Prostate gland (tissue), 2 donors: ENCODE measurements around the gene PDE4D. TPM values are rescaled to one million over a fixed set of nuclear protein-coding genes. Genes with fewer than 3 reads are reported as not detected.

ENCODE experiments used
- DNase-seq: peaks from one replicate; pipeline ENCODE4 v3.0.0-alpha.2; 2019; ENCODE audit warnings: low spot score
- H3K27ac ChIP-seq, 2 donors: fragments of 200-600 bp; sonication (generic); 2 replicates each; pipeline ENCODE4 v1.5.1; 2017 to 2019
- H3K27me3 ChIP-seq: fragments of 200-600 bp; sonication (generic); replicated peaks from 2 replicates; pipeline ENCODE4 v1.5.1; 2019; ENCODE audit not compliant: insufficient read depth
- H3K36me3 ChIP-seq, 2 donors: fragments of 200-600 bp; sonication (generic); 1 replicate in 1 of 2; 2 replicates in 1 of 2; pipeline versions ENCODE4 v1.5.1 to v1.8.1; 2017 to 2019
- H3K4me1 ChIP-seq: fragments of 200-600 bp; sonication (generic); replicated peaks from 2 replicates; pipeline ENCODE4 v1.5.1; 2019
- H3K4me3 ChIP-seq, 2 donors: fragments of 200-600 bp; sonication (generic); 2 replicates each; pipeline ENCODE4 v1.5.1; 2017 to 2019
- H3K9me3 ChIP-seq: fragments of 200-600 bp; sonication (generic); 2 replicates; pipeline ENCODE4 v1.5.1; 2017
- POLR2A ChIP-seq: fragments of 450-650 bp; IDR thresholded peaks from one replicate; pipeline ENCODE4 v1.6.1; 2016; ENCODE audit warnings: antibody characterized with exemption, mild to moderate bottlenecking
- POLR2AphosphoS5 ChIP-seq: sonication (generic); formaldehyde crosslinking; IDR thresholded peaks from one replicate; pipeline ENCODE4 v1.6.1; 2017; ENCODE audit warnings: antibody characterized with exemption
- WGBS: methylation state at CpG from one replicate; pipeline ENCODE4 v1.1.5; 2018; 5-methylcytosine and 5-hydroxymethylcytosine counted together
- intact Hi-C: fragments of 100-400 bp; cut with DNase I; formaldehyde crosslinking; loops from one replicate; pipeline ENCODE4 v1.14.2; 2022
- total RNA-seq, 2 donors: library from RNA; depleted of rRNA; stranded (reverse); fragments of >200 nt; gene quantifications; one replicate each; pipeline ENCODE4 v1.1.0, GENCODE V29; 2016
- TF ChIP-seq, protein P1 (sequence below), 4 experiments: fragments of 200-600 bp in 2 of 4; fragments of 450-650 bp in 2 of 4; sonication (generic) in 2 of 4; IDR thresholded peaks; 1 replicate in 3 of 4; 2 replicates in 1 of 4; pipeline ENCODE4 v1.5.1; 2016 to 2019; ENCODE audit warnings: antibody characterized with exemption in 4 of 4, mild to moderate bottlenecking in 2 of 4, moderate library complexity in 2 of 4

PDE4D gene
- total RNA-seq, 2 donors from 2014 or later, result 64.2 to 75.6 TPM

- no peak overlapping the region for H3K27ac ChIP-seq
- DNase-seq, result no peak
- H3K27me3 ChIP-seq, result no peaks in the 10 kb centered on the region
- no peaks in the 10 kb centered on the region for H3K4me1 ChIP-seq
- no peak overlapping the region for H3K4me3 ChIP-seq
- H3K36me3 ChIP-seq, result no peaks in the 10 kb centered on the region
- intact Hi-C loops, result no loop called here
- WGBS, result 62% methylated on average over 1 of the region's 1 CpG
- no peaks in the 10 kb centered on the region for H3K9me3 ChIP-seq
- no peak for TF ChIP-seq POLR2A
- TF ChIP-seq, protein P1, sequence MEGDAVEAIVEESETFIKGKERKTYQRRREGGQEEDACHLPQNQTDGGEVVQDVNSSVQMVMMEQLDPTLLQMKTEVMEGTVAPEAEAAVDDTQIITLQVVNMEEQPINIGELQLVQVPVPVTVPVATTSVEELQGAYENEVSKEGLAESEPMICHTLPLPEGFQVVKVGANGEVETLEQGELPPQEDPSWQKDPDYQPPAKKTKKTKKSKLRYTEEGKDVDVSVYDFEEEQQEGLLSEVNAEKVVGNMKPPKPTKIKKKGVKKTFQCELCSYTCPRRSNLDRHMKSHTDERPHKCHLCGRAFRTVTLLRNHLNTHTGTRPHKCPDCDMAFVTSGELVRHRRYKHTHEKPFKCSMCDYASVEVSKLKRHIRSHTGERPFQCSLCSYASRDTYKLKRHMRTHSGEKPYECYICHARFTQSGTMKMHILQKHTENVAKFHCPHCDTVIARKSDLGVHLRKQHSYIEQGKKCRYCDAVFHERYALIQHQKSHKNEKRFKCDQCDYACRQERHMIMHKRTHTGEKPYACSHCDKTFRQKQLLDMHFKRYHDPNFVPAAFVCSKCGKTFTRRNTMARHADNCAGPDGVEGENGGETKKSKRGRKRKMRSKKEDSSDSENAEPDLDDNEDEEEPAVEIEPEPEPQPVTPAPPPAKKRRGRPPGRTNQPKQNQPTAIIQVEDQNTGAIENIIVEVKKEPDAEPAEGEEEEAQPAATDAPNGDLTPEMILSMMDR (IDR thresholded peaks at IDR 0.05), result no peak
- TF ChIP-seq POLR2AphosphoS5, result no peak
Observed at GRCh38 chr5:59640411-59640810, 253.1 kb downstream of the PDE4D start.

- 75% methylated on average over 4 of the region's 4 CpGs for WGBS
- Histone ChIP-seq H3K9me3 (no peaks in the 10 kb centered on the region), H3K36me3 (no peaks in the 10 kb centered on the region), H3K4me1 (no peaks in the 10 kb centered on the region), H3K27ac (no peak overlapping the region), H3K4me3 (no peak overlapping the region), H3K27me3 (no peaks in the 10 kb centered on the region)
- TF ChIP-seq POLR2AphosphoS5, result no peak
- TF ChIP-seq POLR2A, result no peak
- TF ChIP-seq, protein P1 (IDR thresholded peaks at IDR 0.05), result no peak
- no peak for DNase-seq
- intact Hi-C loops, result no loop called here
Observed at GRCh38 chr5:59637884-59638580, 255.5 kb downstream of the PDE4D start.

- H3K4me1 ChIP-seq, result no peaks in the 10 kb centered on the region
- H3K9me3 ChIP-seq, result no peaks in the 10 kb centered on the region
- no peak overlapping the region for H3K4me3 ChIP-seq
- H3K27ac ChIP-seq, result no peak overlapping the region
- H3K36me3 ChIP-seq, result no peaks in the 10 kb centered on the region
- DNase-seq, result no peak
- TF ChIP-seq, protein P1 (IDR thresholded peaks at IDR 0.05), result no peak
- TF ChIP-seq POLR2AphosphoS5, result no peak
- 93% methylated on average over 4 of the region's 4 CpGs for WGBS
- intact Hi-C loops, result no loop called here
- no peaks in the 10 kb centered on the region for H3K27me3 ChIP-seq
Observed at GRCh38 chr5:59629561-59629960, 264.0 kb downstream of the PDE4D start.

DNA sequence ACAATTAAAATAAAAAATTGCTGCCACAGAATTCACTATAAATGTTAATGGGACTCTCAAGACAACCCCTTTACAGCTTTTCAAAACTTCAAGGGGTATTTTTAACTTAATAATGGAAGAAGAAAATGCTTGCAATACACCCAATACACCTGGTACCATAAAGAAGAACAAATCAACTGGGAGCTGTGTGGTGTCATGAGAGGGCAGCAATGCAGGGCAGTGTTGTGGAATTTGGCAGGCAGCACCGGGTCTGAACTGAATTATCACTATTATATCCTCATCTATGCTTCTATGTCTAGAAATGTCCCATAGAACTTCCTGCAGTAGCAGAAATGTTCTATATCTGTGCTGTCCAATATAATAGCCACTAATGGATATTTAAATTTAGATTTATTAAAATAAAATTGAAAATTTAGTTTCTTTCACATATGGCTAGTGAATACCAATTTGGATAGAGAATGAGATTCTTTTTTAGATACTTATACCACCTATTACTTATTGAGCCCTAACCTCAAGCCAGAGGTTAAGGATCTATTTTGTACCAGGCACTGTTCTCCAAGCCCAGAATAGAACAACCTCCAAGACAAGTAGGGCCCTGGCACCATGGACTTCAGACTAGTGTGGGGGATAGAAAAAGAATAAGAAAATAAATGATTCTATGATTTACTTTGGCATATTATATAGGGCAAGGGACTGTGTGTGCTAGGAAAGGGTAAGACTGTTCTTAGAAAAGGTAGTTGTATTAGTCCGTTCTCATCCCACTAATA, 265.3 kb downstream of the PDE4D start:
- no peak for DNase-seq
- no peaks in the 10 kb centered on the region for H3K27me3 ChIP-seq
- 70% methylated on average over 2 of the region's 2 CpGs for WGBS
- intact Hi-C loops, result no loop called here
- H3K9me3 ChIP-seq, result no peaks in the 10 kb centered on the region
- H3K36me3 ChIP-seq, result no peaks in the 10 kb centered on the region
- no peak overlapping the region for H3K27ac ChIP-seq
- TF ChIP-seq POLR2A (no peak), POLR2AphosphoS5 (no peak)
- TF ChIP-seq, protein P1 (IDR thresholded peaks at IDR 0.05), result no peak
- H3K4me1 ChIP-seq, result no peaks in the 10 kb centered on the region
- no peak overlapping the region for H3K4me3 ChIP-seq

GRCh38 chr5:59624898-59625297, 268.6 kb downstream of the PDE4D start:
- H3K4me3 ChIP-seq, result no peak overlapping the region
- 91% methylated on average over 2 of the region's 2 CpGs for WGBS
- no peaks in the 10 kb centered on the region for H3K27me3 ChIP-seq
- intact Hi-C loops, result no loop called here
- H3K9me3 ChIP-seq, result no peaks in the 10 kb centered on the region
- no peaks in the 10 kb centered on the region for H3K4me1 ChIP-seq
- H3K27ac ChIP-seq, result no peak overlapping the region
- TF ChIP-seq, protein P1 (IDR thresholded peaks at IDR 0.05), result no peak
- TF ChIP-seq POLR2AphosphoS5 (no peak), POLR2A (no peak)
- no peak for DNase-seq
- H3K36me3 ChIP-seq, result no peaks in the 10 kb centered on the region
